CD4-positive, CD25-positive, alpha-beta regulatory T cell (primary cell): ENCODE results near the gene EYA2. TPM values are rescaled to one million over a fixed set of nuclear protein-coding genes. Genes with fewer than 3 reads are reported as not detected.

Experiments
- ATAC-seq, 2 donors: fragments of 150-1000 bp; cut with Tn5 transposase; one replicate each; pipeline ENCODE4 v1.10.0; 2021; ENCODE audit warnings: low read depth in 2 of 2, moderate number of reproducible peaks in 2 of 2, moderate library complexity in 1 of 2
- DNase-seq, 3 donors: peaks; one replicate each; pipeline versions ENCODE4 v3.0.0 to v3.0.0-alpha.2; 2012 to 2022; ENCODE audit warnings: mixed read lengths in 1 of 3
- H3K27ac ChIP-seq: one replicate; pipeline ENCODE4 v1.7.0; 2013; ENCODE audit warnings: mild to moderate bottlenecking, low read length; ENCODE audit not compliant: insufficient read depth, poor library complexity, severe bottlenecking
- H3K27me3 ChIP-seq: one replicate; pipeline ENCODE4 v1.7.0; 2013; ENCODE audit warnings: low read length; ENCODE audit not compliant: control insufficient read depth, insufficient read depth
- H3K36me3 ChIP-seq: one replicate; pipeline ENCODE4 v1.7.0; 2013; ENCODE audit warnings: mild to moderate bottlenecking, low read length, moderate library complexity; ENCODE audit not compliant: control insufficient read depth, insufficient read depth
- H3K4me1 ChIP-seq: 2 replicates; pipeline ENCODE4 v1.7.0; 2013; ENCODE audit warnings: mild to moderate bottlenecking, low read length; ENCODE audit not compliant: insufficient read depth, control insufficient read depth, poor library complexity, severe bottlenecking
- H3K4me3 ChIP-seq: one replicate; pipeline ENCODE4 v1.7.0; 2013; ENCODE audit warnings: low read depth, mild to moderate bottlenecking, low read length, moderate library complexity
- H3K9me3 ChIP-seq, 2 experiments: 1 replicate in 1 of 2; 2 replicates in 1 of 2; pipeline ENCODE4 v1.7.0; 2013; ENCODE audit warnings: low read length in 2 of 2, mild to moderate bottlenecking in 1 of 2, moderate library complexity in 1 of 2; ENCODE audit not compliant: control insufficient read depth in 2 of 2
- H3K27ac Mint-ChIP-seq, 3 donors: one replicate each; pipeline ENCODE4 v1.8.0; 2020 to 2022; ENCODE audit warnings: mild to moderate bottlenecking in 3 of 3, mixed read lengths in 3 of 3, moderate library complexity in 2 of 3
- H3K27me3 Mint-ChIP-seq: one replicate; pipeline ENCODE4 v1.8.0; 2022; ENCODE audit warnings: mild to moderate bottlenecking, mixed read lengths
- H3K36me3 Mint-ChIP-seq: one replicate; pipeline ENCODE4 v1.8.0; 2020; ENCODE audit warnings: mixed read lengths
- H3K4me1 Mint-ChIP-seq, 4 donors: one replicate each; pipeline ENCODE4 v1.8.0; 2020 to 2022; ENCODE audit warnings: mixed read lengths in 4 of 4, mild to moderate bottlenecking in 1 of 4
- H3K4me3 Mint-ChIP-seq, 4 donors: one replicate each; pipeline ENCODE4 v1.8.0; 2020 to 2022; ENCODE audit warnings: mild to moderate bottlenecking in 4 of 4, mixed read lengths in 4 of 4, moderate library complexity in 3 of 4
- H3K9me3 Mint-ChIP-seq, 7 donors: one replicate each; pipeline ENCODE4 v1.8.0; 2020 to 2022; ENCODE audit warnings: mixed read lengths in 7 of 7, mild to moderate bottlenecking in 3 of 7, moderate library complexity in 2 of 7
- polyA plus RNA-seq, 4 donors: library from polyadenylated mRNA; unstranded; fragments of 300-500 nt; fragmentation: Illumina TruSeq; gene quantifications; one replicate each; pipeline ENCODE4 v1.2.3, GENCODE V29; 2021
- total RNA-seq: library from RNA; stranded (reverse); gene quantifications from one replicate; pipeline ENCODE4 v1.2.3, GENCODE V29; 2022

EYA2 gene
- total and polyA plus RNA-seq, 5 donors from 2014 or later: not detected

DNA sequence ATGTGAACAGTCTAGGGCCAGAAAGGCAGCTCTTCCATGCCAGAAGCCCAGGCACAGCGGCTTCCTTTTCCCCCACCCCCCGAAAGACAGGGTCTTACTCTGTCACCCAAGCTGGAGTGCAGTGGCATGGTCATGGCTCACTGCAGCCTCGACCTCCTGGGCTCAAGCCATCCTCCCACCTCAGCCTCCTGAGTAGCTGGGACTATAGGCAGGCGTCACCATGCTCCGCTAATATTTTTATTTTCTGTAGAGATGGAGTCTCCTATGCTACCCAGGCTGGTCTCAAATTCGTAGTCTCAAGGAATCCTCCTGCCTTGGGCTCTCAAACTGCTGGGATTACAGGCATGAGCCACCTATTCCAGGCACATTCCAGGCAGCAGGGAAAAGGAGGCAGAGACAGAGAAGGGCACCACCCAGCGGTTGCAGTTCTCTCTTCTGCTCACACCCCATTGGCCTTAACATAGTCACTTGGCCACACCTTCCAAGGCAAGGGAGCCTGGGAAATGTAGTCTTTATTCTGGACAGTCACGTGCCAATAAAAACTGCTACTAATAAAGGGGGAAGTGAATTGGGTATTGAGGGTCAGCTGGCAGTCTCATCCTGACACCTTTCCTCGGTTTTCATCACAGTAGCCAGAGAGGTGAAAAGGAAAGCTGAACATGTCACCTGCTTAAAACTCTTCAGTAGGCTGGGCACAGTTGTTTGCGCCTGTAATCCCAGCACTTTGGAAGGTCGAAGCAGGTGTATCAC is 255.9 kb downstream of the EYA2 start:
- Histone ChIP-seq H3K36me3 (no peaks in the 10 kb centered on the region), H3K4me1 (no peaks in the 10 kb centered on the region), H3K27ac (no peak overlapping the region), H3K9me3 (peaks cover 0 to 3% of the 10 kb centered on the region in 2 experiments), H3K4me3 (no peak overlapping the region), H3K27me3 (no peaks in the 10 kb centered on the region)
- Mint-ChIP-seq H3K4me1 (no peaks in the 10 kb centered on the region), H3K27me3 (peaks cover 29% of the 10 kb centered on the region), H3K27ac (no peak overlapping the region), H3K9me3 (peaks cover 0 to 1% (median 0%) of the 10 kb centered on the region in 7 donors), H3K4me3 (no peak overlapping the region), H3K36me3 (no peaks in the 10 kb centered on the region)
- DNase-seq (peak in 2 of 3 donors; percentile 1 to 46), ATAC-seq (no peak)

DNA sequence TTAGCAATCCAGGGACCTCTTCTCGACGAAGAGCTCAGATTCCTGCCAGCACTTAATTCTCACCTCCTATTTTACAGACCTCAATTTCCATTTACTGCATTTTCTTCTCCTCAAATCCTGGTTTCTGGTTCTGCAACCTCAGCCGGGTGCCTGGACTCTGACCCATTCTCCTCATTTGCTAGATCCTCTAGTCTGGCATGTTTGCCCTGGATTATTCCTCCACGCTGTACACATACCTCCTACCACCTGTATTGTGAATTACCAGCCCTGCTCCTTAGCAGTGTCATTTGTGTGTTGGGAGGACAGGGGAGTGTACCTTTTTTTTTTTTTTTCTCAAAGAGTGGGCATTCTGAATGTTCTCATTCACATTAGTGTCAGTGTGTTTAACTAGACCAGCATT is 257.4 kb downstream of the EYA2 start:
- Mint-ChIP-seq H3K9me3 (peaks cover 0 to 1% (median 0%) of the 10 kb centered on the region in 7 donors), H3K27ac (no peak overlapping the region), H3K36me3 (no peaks in the 10 kb centered on the region), H3K4me3 (no peak overlapping the region), H3K4me1 (no peaks in the 10 kb centered on the region), H3K27me3 (peaks cover 22% of the 10 kb centered on the region)
- peaks cover 0 to 3% of the 10 kb centered on the region in 2 experiments for H3K9me3 ChIP-seq
- no peaks in the 10 kb centered on the region for H3K36me3 ChIP-seq
- no peak for DNase-seq
- no peaks in the 10 kb centered on the region for H3K4me1 ChIP-seq
- no peak for ATAC-seq
- no peaks in the 10 kb centered on the region for H3K27me3 ChIP-seq
- no peak overlapping the region for H3K4me3 ChIP-seq
- H3K27ac ChIP-seq: no peak overlapping the region

DNA sequence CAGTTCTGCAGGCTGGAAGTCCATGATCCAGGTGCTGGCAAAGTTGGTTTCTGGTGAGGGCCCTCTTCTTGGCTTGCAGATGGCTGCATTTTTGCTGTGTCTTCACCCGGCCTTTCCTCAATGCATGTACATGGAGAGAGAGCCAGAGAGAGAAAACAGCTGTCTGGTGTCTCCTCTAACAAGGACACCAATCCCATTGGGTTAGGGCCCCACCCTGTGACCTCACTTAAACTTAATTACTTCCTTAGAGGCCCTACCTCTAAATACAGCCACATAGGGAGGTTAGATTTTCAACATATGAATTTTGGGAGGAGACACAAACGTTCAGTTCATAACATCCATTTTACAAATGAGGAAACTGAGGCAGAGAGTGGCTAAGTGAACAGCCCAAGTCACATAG is 259.4 kb downstream of the EYA2 start:
- Mint-ChIP-seq H3K4me1 (no peaks in the 10 kb centered on the region), H3K27ac (no peak overlapping the region), H3K27me3 (peaks cover 22% of the 10 kb centered on the region), H3K4me3 (no peak overlapping the region), H3K9me3 (peaks cover 0 to 1% (median 0%) of the 10 kb centered on the region in 7 donors), H3K36me3 (no peaks in the 10 kb centered on the region)
- Histone ChIP-seq H3K4me3 (no peak overlapping the region), H3K27ac (no peak overlapping the region), H3K9me3 (peaks cover 0 to 3% of the 10 kb centered on the region in 2 experiments), H3K4me1 (no peaks in the 10 kb centered on the region), H3K36me3 (no peaks in the 10 kb centered on the region), H3K27me3 (no peaks in the 10 kb centered on the region)
- no peak for ATAC-seq
- DNase-seq: no peak

DNA sequence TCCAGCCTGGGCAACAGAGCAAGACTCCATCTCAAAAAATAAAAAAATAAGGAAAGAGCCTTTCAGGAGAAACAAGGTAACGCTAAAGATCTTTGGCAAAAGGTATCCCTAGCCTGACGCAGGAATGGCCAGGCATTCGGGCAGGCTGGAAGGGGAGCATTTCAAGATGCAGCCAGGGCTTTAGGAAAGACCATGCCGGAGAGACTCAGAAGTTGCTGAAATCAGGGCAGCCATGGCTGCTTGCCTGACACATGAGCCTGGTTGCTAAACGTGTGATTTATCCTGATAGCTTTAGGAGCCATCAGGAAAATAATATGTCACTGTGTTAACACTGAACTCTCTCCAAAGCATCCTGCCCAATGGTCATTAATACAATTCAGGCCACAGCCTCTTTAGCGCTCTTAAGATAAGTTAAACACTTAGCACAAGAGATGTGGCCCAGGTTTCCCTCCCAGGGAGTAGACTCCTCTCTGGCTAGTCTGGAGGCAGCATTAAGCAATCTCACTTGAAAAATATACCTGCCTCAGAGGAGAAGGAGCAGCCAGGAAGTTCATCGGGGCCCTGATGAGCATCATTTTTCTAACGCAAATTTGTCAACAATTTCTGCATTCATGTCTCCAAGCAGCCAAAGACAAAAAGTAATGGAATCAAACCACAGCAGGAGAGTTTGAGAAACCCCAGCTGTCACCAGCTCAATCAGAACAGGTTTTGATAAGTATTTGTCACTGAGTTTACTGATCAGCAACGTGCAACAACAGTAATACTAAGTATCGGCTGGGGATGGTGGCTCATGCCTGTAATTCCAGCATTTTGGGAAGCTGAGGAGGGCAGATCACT is 261.9 kb downstream of the EYA2 start:
- Histone ChIP-seq H3K4me3 (no peak overlapping the region), H3K27ac (no peak overlapping the region), H3K9me3 (peaks cover 0 to 3% of the 10 kb centered on the region in 2 experiments), H3K36me3 (no peaks in the 10 kb centered on the region), H3K4me1 (no peaks in the 10 kb centered on the region), H3K27me3 (no peaks in the 10 kb centered on the region)
- peaks cover 0 to 1% (median 0%) of the 10 kb centered on the region in 7 donors for H3K9me3 Mint-ChIP-seq
- DNase-seq: no peak
- peaks cover 8% of the 10 kb centered on the region for H3K27me3 Mint-ChIP-seq
- no peak overlapping the region for H3K4me3 Mint-ChIP-seq
- H3K4me1 Mint-ChIP-seq: no peaks in the 10 kb centered on the region
- H3K36me3 Mint-ChIP-seq: no peaks in the 10 kb centered on the region
- no peak overlapping the region for H3K27ac Mint-ChIP-seq
- ATAC-seq: no peak

DNA sequence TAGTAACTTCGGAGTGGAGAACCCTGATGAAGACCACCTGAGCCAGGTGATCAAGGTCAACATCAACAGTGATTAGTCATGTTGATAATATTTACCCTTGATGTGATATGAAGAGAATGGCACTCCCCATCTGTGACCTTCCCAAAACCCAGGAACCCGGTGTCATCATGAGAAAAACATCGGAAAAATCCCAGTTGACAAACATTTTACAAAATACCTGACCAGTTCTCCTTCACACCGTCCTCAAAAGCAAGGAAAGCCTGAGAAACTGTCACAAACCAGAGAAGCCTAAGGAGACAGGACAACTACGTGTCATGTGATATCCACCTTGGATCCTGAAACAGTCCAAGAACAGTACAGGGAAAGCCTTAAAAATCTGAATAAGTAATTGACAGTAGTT is 264.5 kb downstream of the EYA2 start:
- no peaks in the 10 kb centered on the region for H3K36me3 Mint-ChIP-seq
- ATAC-seq (no peak), DNase-seq (no peak)
- H3K4me3 Mint-ChIP-seq: no peak overlapping the region
- H3K27me3 Mint-ChIP-seq: peaks cover 4% of the 10 kb centered on the region
- Histone ChIP-seq H3K27ac (no peak overlapping the region), H3K27me3 (no peaks in the 10 kb centered on the region), H3K36me3 (no peaks in the 10 kb centered on the region), H3K4me3 (no peak overlapping the region), H3K9me3 (no peaks in the 10 kb centered on the region), H3K4me1 (no peaks in the 10 kb centered on the region)
- peaks cover 0 to 3% (median 0%) of the 10 kb centered on the region in 7 donors for H3K9me3 Mint-ChIP-seq
- no peak overlapping the region for H3K27ac Mint-ChIP-seq
- H3K4me1 Mint-ChIP-seq: no peaks in the 10 kb centered on the region

DNA sequence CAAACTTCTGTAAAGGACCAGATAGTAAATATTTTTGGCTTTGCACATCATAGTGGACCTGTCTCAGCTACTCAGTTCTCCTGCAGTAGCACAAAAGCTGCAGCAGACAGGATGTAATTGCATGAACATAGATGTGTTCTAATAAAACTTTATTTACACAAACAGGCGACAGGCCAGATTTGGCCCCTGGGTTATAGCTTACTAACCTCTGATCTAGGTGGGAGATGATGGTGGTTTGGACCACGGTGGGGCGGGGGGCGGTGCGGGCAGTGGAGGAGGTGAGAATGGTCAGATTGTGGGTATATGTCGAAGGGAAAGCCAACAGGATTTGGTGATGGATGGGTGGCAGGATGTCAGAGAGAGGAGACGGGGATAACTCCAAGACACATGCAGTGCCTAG is 265.6 kb downstream of the EYA2 start:
- no peak overlapping the region for H3K4me3 Mint-ChIP-seq
- no peak overlapping the region for H3K4me3 ChIP-seq
- DNase-seq: no peak
- H3K9me3 ChIP-seq: no peaks in the 10 kb centered on the region
- no peaks in the 10 kb centered on the region for H3K36me3 ChIP-seq
- H3K27ac ChIP-seq: no peak overlapping the region
- no peaks in the 10 kb centered on the region for H3K4me1 Mint-ChIP-seq
- ATAC-seq: no peak
- peaks cover 0 to 2% (median 0%) of the 10 kb centered on the region in 7 donors for H3K9me3 Mint-ChIP-seq
- H3K27me3 Mint-ChIP-seq: no peaks in the 10 kb centered on the region
- no peaks in the 10 kb centered on the region for H3K27me3 ChIP-seq
- no peaks in the 10 kb centered on the region for H3K36me3 Mint-ChIP-seq
- H3K27ac Mint-ChIP-seq: no peak overlapping the region
- H3K4me1 ChIP-seq: no peaks in the 10 kb centered on the region

DNA sequence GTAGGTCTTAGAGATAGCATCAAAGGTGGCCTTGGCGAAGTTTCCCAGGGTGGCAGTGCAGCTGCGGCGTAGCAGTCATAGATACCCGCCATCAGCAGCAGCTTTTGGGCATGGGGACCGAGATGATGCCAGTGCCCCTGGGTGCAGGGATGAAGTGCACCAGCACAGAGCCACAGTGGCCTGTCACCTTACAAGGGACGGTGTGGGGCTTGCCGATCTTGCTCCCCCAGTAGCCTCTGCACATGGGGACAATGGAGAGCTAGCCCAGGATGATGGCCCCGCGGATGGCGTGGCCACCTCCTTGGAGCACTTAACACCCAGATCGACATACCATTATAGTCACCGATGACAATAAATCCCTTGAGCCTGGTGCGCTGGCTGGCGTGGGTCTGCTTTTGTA is 266.3 kb downstream of the EYA2 start:
- no peaks in the 10 kb centered on the region for H3K9me3 ChIP-seq
- ATAC-seq (no peak), DNase-seq (no peak)
- H3K4me3 Mint-ChIP-seq: no peak overlapping the region
- H3K27me3 Mint-ChIP-seq: no peaks in the 10 kb centered on the region
- no peak overlapping the region for H3K4me3 ChIP-seq
- H3K27ac ChIP-seq: no peak overlapping the region
- H3K27me3 ChIP-seq: no peaks in the 10 kb centered on the region
- peaks cover 0 to 2% (median 0%) of the 10 kb centered on the region in 7 donors for H3K9me3 Mint-ChIP-seq
- H3K4me1 ChIP-seq: no peaks in the 10 kb centered on the region
- no peaks in the 10 kb centered on the region for H3K36me3 Mint-ChIP-seq
- H3K27ac Mint-ChIP-seq: no peak overlapping the region
- no peaks in the 10 kb centered on the region for H3K36me3 ChIP-seq
- H3K4me1 Mint-ChIP-seq: no peaks in the 10 kb centered on the region
